GM12875 (cell line): ENCODE measurements around the gene LCORL.

Source experiments
- H3K4me3 ChIP-seq: one replicate; pipeline ENCODE4 v1.5.1; 2011; ENCODE audit warnings: low read depth, low read length, control low read depth
- CTCF ChIP-seq: IDR thresholded peaks from 2 replicates; pipeline ENCODE4 v1.5.1; 2011; ENCODE audit warnings: low read depth, mild to moderate bottlenecking, control low read depth, inconsistent platforms, low read length, moderate library complexity, borderline replicate concordance; ENCODE audit not compliant: insufficient read depth

Gene LCORL

DNA sequence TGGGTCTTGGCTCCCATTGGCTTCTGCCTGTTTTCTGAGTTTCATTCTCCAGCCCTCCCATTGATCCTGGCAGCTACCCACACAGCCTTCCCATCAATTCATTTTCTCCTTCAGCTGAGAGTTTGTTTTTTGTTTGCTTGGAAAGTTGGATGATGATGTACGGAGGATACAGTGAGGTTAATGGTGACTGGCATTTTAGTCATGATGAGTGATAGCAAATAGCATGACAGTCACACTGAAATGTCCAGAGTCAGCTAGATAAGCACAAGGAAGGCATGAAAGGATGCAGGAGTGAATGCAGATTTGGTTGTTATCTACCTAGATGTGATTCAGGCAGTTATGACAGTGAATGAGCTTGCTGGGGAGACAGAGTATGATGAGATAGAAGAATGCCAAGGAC, 30.6 kb upstream of the LCORL start:
- H3K4me3 ChIP-seq = no peak overlapping the region
- TF ChIP-seq CTCF = no peak

DNA sequence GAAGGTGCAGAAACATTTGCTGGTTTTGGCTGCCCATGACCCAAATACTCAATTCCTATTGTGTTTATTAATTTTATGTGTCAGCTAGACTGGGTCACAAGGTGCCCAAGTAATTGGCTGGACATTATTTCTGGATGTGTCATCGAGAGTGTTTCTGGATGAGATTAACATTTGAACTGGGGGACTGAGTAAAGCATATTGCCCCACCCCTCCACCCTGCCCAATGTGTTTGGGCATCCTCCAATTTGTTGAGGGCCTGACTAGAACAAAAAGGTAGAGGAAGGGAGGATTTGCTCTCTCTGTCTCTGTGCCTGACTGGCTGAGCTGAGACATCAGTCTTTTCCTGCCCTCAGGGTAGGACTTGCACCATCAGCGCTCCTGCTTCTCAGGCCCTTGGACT, 29.7 kb upstream of the LCORL start:
- TF ChIP-seq CTCF = no peak
- no peak overlapping the region for H3K4me3 ChIP-seq

DNA sequence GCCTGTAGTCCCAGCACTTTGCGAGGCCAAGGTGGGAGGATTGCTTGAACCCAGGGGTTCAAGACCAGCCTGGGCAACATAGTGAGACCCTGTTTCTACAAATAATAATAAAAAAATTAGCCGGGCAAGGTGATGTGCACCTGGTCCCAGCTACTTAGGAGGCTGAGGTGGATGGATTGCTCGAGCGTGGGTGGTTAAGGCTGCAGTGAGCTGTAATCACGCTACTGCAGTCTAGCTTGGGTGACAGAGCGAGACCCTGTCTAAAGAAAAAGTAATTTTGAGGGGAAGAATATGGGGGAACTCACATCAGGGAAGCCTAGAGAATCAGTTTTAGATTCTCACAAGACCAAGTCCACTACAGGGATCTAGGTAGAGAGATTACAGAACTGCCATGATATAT, 28.9 kb upstream of the LCORL start:
- no peak overlapping the region for H3K4me3 ChIP-seq
- TF ChIP-seq CTCF = no peak

DNA sequence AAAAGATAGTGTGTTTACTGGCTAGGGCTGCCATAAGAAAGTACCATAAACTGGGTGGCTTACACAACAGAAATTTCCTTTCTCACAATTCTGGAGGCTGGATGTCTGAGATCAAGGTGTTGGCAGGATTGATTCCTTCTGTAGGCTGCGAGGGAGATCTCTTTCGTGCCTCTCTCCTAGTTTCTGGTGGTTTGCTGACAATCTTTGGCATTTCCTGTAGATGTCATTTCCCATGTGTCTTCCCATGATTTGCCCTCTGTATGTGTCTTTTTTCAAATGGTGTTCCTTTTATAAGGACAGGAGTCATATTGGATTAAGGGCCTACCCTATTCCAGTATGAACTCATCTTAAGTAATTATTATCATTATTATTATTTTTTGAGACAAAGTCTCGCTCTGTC, 27.9 kb upstream of the LCORL start:
- no peak for TF ChIP-seq CTCF
- no peak overlapping the region for H3K4me3 ChIP-seq

- TF ChIP-seq CTCF = peak; percentile 25; the same call in 1 of the 2 replicates
- H3K4me3 ChIP-seq = no peak overlapping the region
These were observed 21.2 kb upstream of the LCORL start for GRCh38 chr4:18042754-18043153.

- no peak overlapping the region for H3K4me3 ChIP-seq
- no peak for TF ChIP-seq CTCF
These were observed 20.5 kb upstream of the LCORL start for GRCh38 chr4:18042012-18042411.

DNA sequence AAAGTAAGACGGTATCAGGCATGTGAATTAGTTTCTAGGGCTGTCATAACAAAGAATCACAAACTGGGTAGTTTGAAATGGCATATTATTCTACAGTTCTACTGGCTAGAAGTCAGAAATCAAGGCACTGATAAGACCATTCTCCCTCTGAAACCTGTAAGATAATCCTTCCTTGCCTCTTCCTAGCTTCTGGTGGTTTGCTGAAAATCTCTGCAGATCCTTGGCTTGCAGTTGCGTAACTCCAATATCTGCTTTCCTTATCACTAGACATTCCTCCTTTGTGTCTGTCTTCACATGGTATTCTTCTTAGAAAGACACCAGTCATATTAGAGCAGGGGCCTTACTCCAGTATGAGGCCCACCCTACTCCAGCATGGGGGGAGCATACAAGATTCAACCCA, 19.6 kb upstream of the LCORL start:
- H3K4me3 ChIP-seq = no peak overlapping the region
- no peak for TF ChIP-seq CTCF
